IMR-90 (cell line): ENCODE measurements around the gene SLC4A3. TPM values are rescaled to one million over a fixed set of nuclear protein-coding genes. Genes with fewer than 3 reads are reported as not detected.

Experiments
- ATAC-seq: fragments of 200-7000 bp; cut with Tn5 transposase; 2 replicates; pipeline ENCODE4 v1.9.1; 2020; ENCODE audit warnings: low read depth, mild to moderate bottlenecking, moderate library complexity
- BruUV-seq: library from RNA; stranded (reverse); fragments of 400-500 nt; replicated peaks from 2 replicates; lab custom pipeline; 2021; lab: Mats Ljungman, UMichigan
- CTCF ChIA-PET: fragments of 300-600 bp; formaldehyde crosslinking; extraction: SDS; loops from one replicate; lab custom pipeline; 2021; ENCODE audit warnings: antibody characterized with exemption; lab: Yijun Ruan, JAX
- POLR2A ChIA-PET: fragments of 300-600 bp; sonication (Branson Sonifier 250); formaldehyde crosslinking; loops from one replicate; lab custom pipeline; 2022; ENCODE audit warnings: antibody characterized with exemption; ENCODE audit not compliant: unreplicated experiment; lab: Charles Lee
- DNase-seq: peaks from one replicate; pipeline ENCODE4 v3.0.0; 2013
- H2AFZ ChIP-seq: replicated peaks from 2 replicates; pipeline ENCODE3; 2013; ENCODE audit warnings: low read length, mild to moderate bottlenecking; ENCODE audit not compliant: poor library complexity
- H2AK5ac ChIP-seq: 2 replicates; pipeline ENCODE4 v1.6.1; 2013; ENCODE audit warnings: low read depth, low read length, inconsistent platforms
- H2AK9ac ChIP-seq: replicated peaks from 2 replicates; pipeline ENCODE3; 2013; ENCODE audit warnings: mild to moderate bottlenecking, low read depth, low read length, moderate library complexity; ENCODE audit not compliant: poor library complexity
- H2BK120ac ChIP-seq: 2 replicates; pipeline ENCODE4 v1.6.1; 2013; ENCODE audit warnings: low read depth, low read length, inconsistent platforms
- H2BK15ac ChIP-seq: 3 replicates; pipeline ENCODE4 v1.6.1; 2013; ENCODE audit warnings: low read depth, low read length, inconsistent platforms
- H2BK20ac ChIP-seq: 2 replicates; pipeline ENCODE4 v1.6.1; 2013; ENCODE audit warnings: low read depth, mild to moderate bottlenecking, inconsistent platforms, low read length, moderate library complexity
- H2BK5ac ChIP-seq: 2 replicates; pipeline ENCODE4 v1.6.1; 2013; ENCODE audit warnings: mild to moderate bottlenecking, low read depth, low read length, inconsistent platforms; ENCODE audit not compliant: poor library complexity, severe bottlenecking
- H3K14ac ChIP-seq: replicated peaks from 2 replicates; pipeline ENCODE4 v1.6.1; 2013; ENCODE audit warnings: low read depth, low read length, inconsistent platforms
- H3K18ac ChIP-seq: 2 replicates; pipeline ENCODE4 v1.6.1; 2013; ENCODE audit warnings: low read depth, low read length, control low read depth
- H3K23ac ChIP-seq: 2 replicates; pipeline ENCODE4 v1.6.1; 2013; ENCODE audit warnings: low read depth, low read length, inconsistent platforms
- H3K27ac ChIP-seq: 2 replicates; pipeline ENCODE4 v1.5.1; 2013; ENCODE audit warnings: mild to moderate bottlenecking, control low read depth, low read length; ENCODE audit not compliant: insufficient read depth
- H3K27me3 ChIP-seq: 2 replicates; pipeline ENCODE4 v1.6.1; 2013; ENCODE audit warnings: low read length; ENCODE audit not compliant: control insufficient read depth, insufficient read depth
- H3K36me3 ChIP-seq: 2 replicates; pipeline ENCODE4 v1.6.1; 2013; ENCODE audit warnings: low read length, mixed read lengths; ENCODE audit not compliant: control insufficient read depth, insufficient read depth
- H3K4ac ChIP-seq: 2 replicates; pipeline ENCODE4 v1.6.1; 2013; ENCODE audit warnings: low read depth, low read length, inconsistent platforms
- H3K4me1 ChIP-seq: 2 replicates; pipeline ENCODE4 v1.6.1; 2013; ENCODE audit warnings: low read length, mixed read lengths; ENCODE audit not compliant: control insufficient read depth, insufficient read depth
- H3K4me2 ChIP-seq: 2 replicates; pipeline ENCODE4 v1.6.1; 2013; ENCODE audit warnings: low read depth, mild to moderate bottlenecking, control low read depth, low read length, moderate library complexity
- H3K4me3 ChIP-seq: 2 replicates; pipeline ENCODE4 v1.5.1; 2013; ENCODE audit warnings: low read depth, mild to moderate bottlenecking, control low read depth, low read length, moderate library complexity; ENCODE audit not compliant: insufficient read depth
- H3K56ac ChIP-seq: 2 replicates; pipeline ENCODE4 v1.6.1; 2013; ENCODE audit warnings: low read length, inconsistent platforms; ENCODE audit not compliant: insufficient read depth; ENCODE audit errors: extremely low read depth
- H3K79me1 ChIP-seq, 2 experiments: 2 replicates each; pipeline ENCODE4 v1.6.1; 2013; ENCODE audit warnings: low read length in 2 of 2, inconsistent platforms in 1 of 2, low read depth in 1 of 2
- H3K9ac ChIP-seq: 2 replicates; pipeline ENCODE4 v1.6.1; 2013; ENCODE audit warnings: low read depth, low read length, control low read depth
- H3K9me1 ChIP-seq: 2 replicates; pipeline ENCODE4 v1.6.1; 2013; ENCODE audit warnings: low read length, inconsistent platforms; ENCODE audit not compliant: insufficient read depth
- H3K9me3 ChIP-seq: 2 replicates; pipeline ENCODE4 v1.6.1; 2013; ENCODE audit warnings: low read length; ENCODE audit not compliant: control insufficient read depth, insufficient read depth
- H4K20me1 ChIP-seq: 2 replicates; pipeline ENCODE4 v1.6.1; 2013; ENCODE audit warnings: low read length, inconsistent platforms; ENCODE audit not compliant: insufficient read depth
- H4K5ac ChIP-seq: 2 replicates; pipeline ENCODE4 v1.6.1; 2013; ENCODE audit warnings: mild to moderate bottlenecking, low read depth, low read length, control low read depth
- H4K8ac ChIP-seq, 2 experiments: 2 replicates each; pipeline ENCODE4 v1.6.1; 2013; ENCODE audit warnings: low read depth in 2 of 2, low read length in 2 of 2, control low read depth in 1 of 2, inconsistent platforms in 1 of 2
- H4K91ac ChIP-seq: 2 replicates; pipeline ENCODE4 v1.6.1; 2013; ENCODE audit warnings: low read depth, low read length, inconsistent platforms; ENCODE audit not compliant: insufficient read depth
- BHLHE40 ChIP-seq: fragments of 150-350 bp; IDR thresholded peaks from 2 replicates; pipeline ENCODE4 v1.6.1; 2016; ENCODE audit warnings: mild to moderate bottlenecking, low read depth, low read length
- CEBPB ChIP-seq: IDR thresholded peaks from 2 replicates; pipeline ENCODE4 v1.6.1; 2012; ENCODE audit warnings: low read depth, low read length, improper control_type of control experiment
- CHD1 ChIP-seq: IDR thresholded peaks from 2 replicates; pipeline ENCODE4 v1.6.1; 2012; ENCODE audit warnings: low read depth, low read length, improper control_type of control experiment
- MAFK ChIP-seq: IDR thresholded peaks from 2 replicates; pipeline ENCODE4 v1.6.1; 2012; ENCODE audit warnings: low read depth, low read length, improper control_type of control experiment
- MAZ ChIP-seq: IDR thresholded peaks from 2 replicates; pipeline ENCODE4 v1.6.1; 2012; ENCODE audit warnings: low read depth, mild to moderate bottlenecking, low read length, improper control_type of control experiment, moderate library complexity, borderline replicate concordance
- POLR2A ChIP-seq: IDR thresholded peaks from 2 replicates; pipeline ENCODE4 v1.6.1; 2012; ENCODE audit warnings: mild to moderate bottlenecking, low read depth, low read length
- WGBS, 2 experiments: methylation state at CpG; one replicate each; pipeline versions ENCODE4 v1.1.5 to v1.1.7; 2013; ENCODE audit warnings: missing lambda C conversion rate in 2 of 2; ENCODE audit not compliant: insufficient read length in 1 of 2; ENCODE audit errors: extremely low coverage in 2 of 2; 5-methylcytosine and 5-hydroxymethylcytosine counted together
- dilution Hi-C: fragments of 300-500 bp; cut with HindIII; formaldehyde crosslinking; loops from one replicate; pipeline ENCODE4 v1.14.3; 2018; ENCODE audit warnings: low sequenced_read_pairs; ENCODE audit not compliant: unreplicated experiment
- in situ Hi-C: fragments of 300-500 bp; cut with MboI; formaldehyde crosslinking; loops from 3 replicates; pipeline ENCODE4 v1.14.3; 2019; ENCODE audit warnings: low sequenced_read_pairs, inconsistent platforms, mixed read lengths
- intact Hi-C: fragments of 100-400 bp; cut with micrococcal nuclease; formaldehyde crosslinking; loops from 2 replicates; pipeline ENCODE4 v1.10.0; 2022
- polyA plus RNA-seq, 3 experiments: library from polyadenylated mRNA; depleted of rRNA; stranded (reverse); fragments of >200 nt; gene quantifications; 2 replicates each; pipeline ENCODE4 v1.2.3, GENCODE V29; 2012; ENCODE audit warnings: low replicate concordance in 1 of 3
- total RNA-seq: library from RNA; depleted of rRNA; stranded (reverse); fragments of >200 nt; gene quantifications from 2 replicates; pipeline ENCODE4 v1.2.3, GENCODE V29; 2012

The SLC4A3 gene
- total and polyA plus RNA-seq, 2 of the 4 experiments (the other 2 are of a cell fraction) = 0.90 to 6.1 TPM

- TF ChIP-seq CHD1 (no peak), BHLHE40 (no peak)
Observed at GRCh38 chr2:219661197-219661954, 33.9 kb downstream of the SLC4A3 start (continued).

GRCh38 chr2:219661955-219662395 lies 34.5 kb downstream of the SLC4A3 start:
- H3K23ac ChIP-seq = no peak overlapping the region
- no peak overlapping the region for H3K9ac ChIP-seq
- H3K9me3 ChIP-seq = peaks cover 4% of the 10 kb centered on the region
- ChIA-PET CTCF (no interaction called here), POLR2A (no interaction called here)
- peak; percentile 75 for DNase-seq
- BruUV-seq = no TSS peak
- no peaks in the 10 kb centered on the region for H3K79me1 ChIP-seq
- peak overlapping the region; percentile 21; the same call in 1 of the 2 replicates for H3K4ac ChIP-seq
- H4K5ac ChIP-seq = no peak overlapping the region
- H3K4me3 ChIP-seq = no peak overlapping the region
- no peak overlapping the region for H2BK20ac ChIP-seq
- H2BK120ac ChIP-seq = 0 out of 2 replicates have a peak overlapping the region, but pooled peaks have one; percentile 28
- no peak overlapping the region; the same call in 1 of the 2 replicates for H3K4me2 ChIP-seq
- TF ChIP-seq MAFK (no peak), POLR2A (no peak), CEBPB (peak; percentile 85), MAZ (0 out of 2 replicates have a peak, but pooled peaks have one; percentile 17)
- H4K8ac ChIP-seq = no peak overlapping the region; a peak in 1 of 4 replicates
- H3K18ac ChIP-seq = no peak overlapping the region
- no CpG with 5 or more reads among the region's 1 CpG for WGBS, 2 experiments
- H4K91ac ChIP-seq = no peak overlapping the region
- peaks cover 9% of the 10 kb centered on the region for H3K27me3 ChIP-seq
- H3K27ac ChIP-seq = no peak overlapping the region; the same call in 1 of the 2 replicates
- no peak overlapping the region for H3K14ac ChIP-seq
- H2AFZ ChIP-seq = peak overlapping the region; percentile 64
- H3K9me1 ChIP-seq = no peaks in the 10 kb centered on the region
- intact Hi-C loops = no loop called here
- H3K56ac ChIP-seq = no peak overlapping the region
- no peak overlapping the region for H2AK5ac ChIP-seq
- peaks cover 4% of the 10 kb centered on the region; the same call in 1 of the 2 replicates for H3K4me1 ChIP-seq
- no peaks in the 10 kb centered on the region for H4K20me1 ChIP-seq
- H2AK9ac ChIP-seq = no peak overlapping the region
- no peaks in the 10 kb centered on the region for H3K36me3 ChIP-seq
- H2BK15ac ChIP-seq = no peak overlapping the region
- peak overlapping the region; percentile 76 for H2BK5ac ChIP-seq
- in situ Hi-C loops = no loop called here
- dilution Hi-C loops = no loop called here
- peak; percentile 74 for ATAC-seq
